HG02943 (cell line): Measurements from ENCODE around the gene ABCF2.

Experiments used
- ATAC-seq: cut with Tn5 transposase; IDR thresholded peaks from one replicate; pipeline ENCODE4 v1.9.1; 2021; ENCODE audit warnings: mild to moderate bottlenecking, low read depth, moderate library complexity; ENCODE audit not compliant: unreplicated experiment

ABCF2 gene

DNA sequence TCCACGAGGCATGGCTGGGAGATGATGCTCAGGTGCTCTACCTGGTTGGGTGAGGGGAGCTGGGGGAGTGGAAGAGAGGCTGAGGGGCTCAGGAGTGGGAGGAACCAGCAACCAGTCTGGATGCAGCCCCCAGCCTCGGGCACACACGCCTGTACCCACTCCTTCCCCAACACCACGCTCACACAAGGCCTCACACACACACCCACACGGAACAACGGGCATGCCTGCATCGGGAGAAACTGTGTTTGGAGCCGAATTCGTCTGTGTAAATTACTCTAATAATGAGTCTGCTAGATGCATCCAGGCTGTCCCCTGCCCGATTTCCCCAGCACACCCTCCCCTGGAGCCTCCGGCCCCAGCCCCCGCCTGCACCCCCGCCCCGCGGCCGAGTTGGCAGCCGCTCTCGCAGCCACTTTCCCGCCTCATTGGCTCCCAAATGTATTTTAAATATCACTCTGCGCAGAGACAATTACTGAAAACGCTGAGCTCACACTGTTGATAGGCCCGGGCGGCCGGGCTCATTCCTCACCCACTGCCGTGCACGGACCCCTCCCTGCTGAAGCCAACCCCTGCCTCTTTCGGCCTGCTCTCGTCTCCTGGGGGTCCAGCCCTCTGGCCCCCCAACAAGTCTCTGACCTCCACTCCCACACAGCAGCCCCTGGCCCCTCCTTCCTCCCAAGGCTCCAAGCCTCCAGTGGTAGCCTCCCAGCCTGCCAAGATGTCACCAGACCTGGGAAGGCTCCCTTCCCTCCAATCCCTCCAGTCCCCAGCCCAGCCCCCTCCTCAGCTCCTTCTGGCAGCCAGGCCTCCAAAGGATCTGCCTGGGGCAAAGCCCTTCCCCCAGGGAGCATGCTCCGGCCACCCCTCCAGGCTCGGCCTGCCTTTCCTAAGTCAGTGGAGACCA is 27.8 kb downstream of the ABCF2 start:
- ATAC-seq: no peak

DNA sequence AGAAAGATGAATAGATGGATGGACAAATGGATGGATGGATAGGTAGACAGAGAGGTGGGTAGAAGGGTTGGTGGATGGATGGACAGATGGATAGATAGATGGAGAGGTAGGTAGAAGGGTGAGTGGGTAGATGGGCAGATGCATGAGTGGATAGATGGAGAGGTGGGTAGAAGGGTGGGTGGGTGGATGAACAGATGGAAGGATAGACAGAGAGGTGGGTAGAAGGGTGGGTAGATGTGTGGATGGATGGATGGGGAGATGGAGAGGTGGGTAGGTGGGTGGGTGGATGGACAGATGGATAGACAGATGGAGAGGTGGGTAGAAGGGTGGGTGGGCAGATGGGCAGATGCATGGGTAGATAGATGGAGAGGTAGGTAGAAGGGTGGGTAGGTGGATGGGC is 29.1 kb downstream of the ABCF2 start:
- ATAC-seq: no peak

DNA sequence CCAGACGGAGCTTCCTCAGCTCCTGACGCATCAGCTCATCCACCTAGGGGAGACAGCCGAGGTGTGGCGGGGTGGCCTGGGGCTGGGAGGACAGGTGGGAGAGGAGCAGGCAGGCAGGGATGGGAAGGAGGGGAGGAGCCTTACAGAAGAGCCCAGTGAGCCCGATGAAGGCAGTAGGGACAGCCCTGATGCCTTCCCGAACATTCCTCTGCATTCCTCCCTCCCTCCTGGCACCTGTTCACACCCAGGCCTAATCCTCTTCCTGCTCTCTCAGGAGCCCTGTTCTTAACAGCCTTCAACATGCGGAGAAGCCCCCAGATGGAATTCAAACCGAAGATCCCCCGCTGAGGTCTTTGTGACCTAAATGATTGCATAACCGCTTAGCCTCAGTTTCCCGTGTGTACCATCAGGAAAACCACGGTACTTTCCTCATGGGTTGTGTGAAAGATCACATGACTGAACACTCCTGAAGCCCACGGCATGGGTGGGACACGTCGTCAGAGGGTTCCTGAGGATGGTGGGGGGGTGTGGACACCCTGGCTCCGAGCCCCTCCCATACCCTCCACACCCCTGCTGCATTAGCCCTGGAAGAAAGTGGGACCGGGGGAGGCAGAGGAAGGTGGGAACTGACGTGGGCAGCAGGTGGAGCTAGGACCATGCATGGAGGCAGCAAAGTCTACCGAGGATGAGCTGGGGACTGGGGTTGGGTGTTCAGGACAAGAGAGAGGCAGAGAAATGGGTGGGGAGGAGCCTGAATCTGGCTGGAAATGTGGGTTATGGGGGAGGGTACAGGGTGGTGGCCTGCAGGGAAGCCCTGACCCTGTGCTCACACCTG is 31.2 kb downstream of the ABCF2 start:
- no peak for ATAC-seq

DNA sequence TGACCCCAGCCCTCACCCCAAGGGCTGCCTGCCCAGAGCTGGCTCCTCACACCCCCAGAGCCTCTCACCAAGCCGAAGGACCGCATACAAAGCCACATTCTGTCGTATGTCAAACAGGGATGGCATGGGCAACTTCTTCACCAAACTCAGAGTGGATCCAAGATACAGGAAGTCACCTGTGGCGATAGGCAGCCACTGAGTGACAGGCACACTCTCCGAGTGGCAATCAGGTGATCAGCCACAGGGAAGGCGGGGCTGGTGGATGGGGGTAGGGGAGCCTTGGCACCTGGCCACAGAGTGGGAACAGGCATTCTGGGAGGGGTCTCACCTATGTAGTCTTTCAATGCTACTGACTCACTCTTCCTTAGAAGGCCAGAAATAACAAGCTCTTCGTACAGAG is 32.8 kb downstream of the ABCF2 start:
- ATAC-seq: no peak

DNA sequence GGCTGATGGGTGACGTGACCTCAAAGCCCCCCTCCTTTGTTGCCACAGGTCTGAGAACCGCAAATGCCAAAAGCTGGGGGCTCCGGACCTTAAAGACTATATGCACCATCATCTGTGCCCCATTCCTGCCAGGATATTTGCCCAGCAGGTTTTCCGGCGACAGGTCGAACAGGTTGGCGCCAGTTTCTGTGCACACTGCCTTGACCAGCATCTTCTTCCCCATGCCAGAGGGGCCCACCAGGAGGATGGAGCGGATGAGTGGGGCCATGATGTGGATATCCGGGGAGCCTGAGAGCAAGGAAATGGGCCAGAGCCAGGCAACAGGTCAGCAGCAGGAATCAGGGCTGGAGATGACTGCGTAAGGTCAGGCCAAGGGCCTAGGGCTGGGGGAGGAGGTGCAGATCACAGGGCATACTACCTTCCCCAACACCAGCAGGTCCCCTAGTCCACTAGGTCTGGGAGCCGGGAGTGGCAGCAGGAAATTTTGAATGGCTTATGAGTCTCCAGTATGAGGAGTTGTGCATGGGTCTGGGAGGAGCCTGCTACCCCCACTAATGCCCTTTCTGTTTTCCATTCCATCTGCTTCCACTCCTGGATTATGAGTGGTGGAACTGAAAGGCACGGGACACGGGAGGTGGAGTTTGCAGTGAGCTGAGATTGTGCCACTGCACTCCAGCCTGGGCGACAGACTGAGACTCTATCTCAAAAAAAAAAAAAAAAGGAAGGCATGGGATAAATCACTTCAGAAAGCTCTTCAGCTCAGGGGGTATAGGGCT is 33.6 kb downstream of the ABCF2 start:
- ATAC-seq: no peak

DNA sequence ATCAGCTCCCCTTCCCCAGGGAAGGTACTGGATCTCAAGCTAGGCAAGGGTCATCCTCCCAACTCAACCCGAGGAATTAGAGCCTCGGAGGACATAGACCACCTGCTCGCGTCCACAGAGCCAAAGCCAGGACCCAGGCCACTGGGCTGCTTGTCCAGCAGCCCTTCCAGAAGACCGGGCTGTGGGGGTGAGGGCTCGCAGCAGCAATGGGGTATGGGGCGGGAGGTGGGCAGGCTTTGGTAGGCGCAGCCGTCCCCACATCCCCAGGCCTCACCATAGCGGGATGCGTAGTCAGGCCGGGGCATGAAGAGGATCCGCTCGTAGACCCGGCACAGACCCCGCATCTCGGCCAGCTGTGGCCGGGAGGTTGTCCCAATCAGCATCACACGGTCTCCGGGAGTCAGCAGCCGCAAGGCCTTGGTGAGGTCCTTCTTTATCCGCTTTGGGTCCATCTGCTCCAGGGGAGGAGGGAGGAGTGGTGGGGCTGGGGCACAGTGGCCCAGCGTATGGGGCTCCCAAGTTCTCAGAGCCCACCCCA is 34.9 kb downstream of the ABCF2 start:
- ATAC-seq: no peak

DNA sequence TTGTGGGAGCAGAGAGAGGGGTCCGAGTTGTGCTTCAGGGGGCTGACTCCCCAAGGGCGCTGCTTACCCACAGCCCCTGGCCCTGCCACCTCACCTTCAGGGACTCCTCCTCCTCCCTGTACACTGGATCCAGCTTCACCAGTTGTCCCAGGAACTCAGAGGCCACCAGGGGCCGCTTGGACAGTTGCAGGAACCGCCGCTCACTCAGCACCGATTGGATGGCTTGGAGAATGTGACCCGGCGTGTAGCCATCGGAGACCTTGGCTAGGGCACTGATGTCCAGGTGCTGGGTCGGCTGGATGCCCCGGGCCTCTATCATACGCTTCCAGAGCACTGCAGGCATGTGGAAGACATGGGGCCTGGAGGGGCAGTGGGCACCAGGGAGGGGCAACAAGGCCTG is 35.5 kb downstream of the ABCF2 start:
- no peak for ATAC-seq

DNA sequence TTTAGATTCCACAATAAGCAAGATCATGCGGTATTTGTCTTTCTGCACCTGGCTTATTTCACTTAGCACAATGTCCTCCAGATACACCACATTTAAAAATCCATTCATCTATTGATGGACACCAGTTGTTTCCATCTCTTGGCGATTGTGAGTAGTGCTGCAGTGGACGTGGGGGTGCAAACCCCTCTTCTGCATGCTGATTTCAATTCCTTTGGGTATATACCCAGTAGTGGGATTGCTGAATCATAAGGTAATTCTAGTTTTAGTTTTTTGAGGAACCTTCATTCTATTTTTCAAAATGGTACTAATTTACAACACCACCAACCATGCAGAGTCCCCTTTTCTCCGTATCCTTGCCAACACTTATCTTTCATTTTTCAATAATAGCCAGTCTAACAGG is 38.0 kb downstream of the ABCF2 start:
- no peak for ATAC-seq

DNA sequence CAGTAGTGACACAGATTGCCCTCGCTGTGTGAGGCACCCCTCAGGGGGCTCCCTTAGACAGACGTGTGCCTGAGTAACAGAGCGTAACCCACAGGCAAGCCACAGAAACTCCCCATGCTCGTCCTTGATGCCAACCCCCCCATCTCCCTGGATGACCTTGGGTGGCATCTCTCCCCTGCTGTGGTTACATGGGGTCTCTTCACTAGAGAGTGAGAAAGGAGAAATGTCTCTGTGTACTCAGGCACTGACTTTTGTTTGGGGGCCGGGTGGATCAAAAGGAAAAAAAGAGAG is 38.8 kb downstream of the ABCF2 start:
- no peak for ATAC-seq

DNA sequence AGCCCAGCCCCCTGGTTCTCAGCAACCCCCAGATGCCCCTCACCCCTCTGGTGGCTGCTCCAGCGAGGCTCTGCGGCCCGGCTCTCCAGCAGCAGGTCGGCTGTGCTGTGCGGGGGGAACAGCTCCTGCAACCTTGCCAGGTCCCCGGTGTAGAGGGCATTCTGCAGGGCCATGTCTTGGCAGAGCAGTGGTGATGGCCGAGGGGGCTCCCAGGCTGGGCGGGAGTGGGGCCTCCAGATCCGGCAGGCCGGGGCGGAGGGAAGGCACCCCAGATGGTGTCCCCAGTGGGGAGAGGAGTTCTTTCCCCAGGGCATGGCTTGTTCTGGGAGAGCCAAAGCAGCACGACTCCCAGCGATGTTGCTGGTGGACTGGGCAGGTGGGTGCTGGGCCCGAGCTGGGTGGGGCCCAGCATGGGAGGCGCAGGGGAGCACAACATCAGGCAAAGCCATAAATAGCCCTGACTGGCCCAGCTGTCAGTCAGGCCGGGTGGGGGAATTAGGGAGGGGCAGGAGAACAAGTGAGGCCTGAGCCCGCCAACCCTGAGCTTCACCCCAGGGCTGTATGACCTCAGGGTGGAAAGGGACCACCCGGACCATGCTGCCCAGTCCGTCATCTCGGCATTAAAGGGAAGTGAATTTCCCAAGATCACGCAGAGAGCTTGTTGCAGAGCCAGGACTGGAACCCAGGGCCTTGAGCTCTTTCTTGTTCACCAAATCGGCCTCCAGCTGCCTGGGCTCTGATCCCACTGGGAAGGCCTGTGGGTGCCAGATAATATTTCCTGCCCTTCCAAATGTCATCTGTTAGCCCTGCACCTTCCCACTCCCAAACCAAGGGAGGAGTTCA is 39.4 kb downstream of the ABCF2 start:
- no peak for ATAC-seq

DNA sequence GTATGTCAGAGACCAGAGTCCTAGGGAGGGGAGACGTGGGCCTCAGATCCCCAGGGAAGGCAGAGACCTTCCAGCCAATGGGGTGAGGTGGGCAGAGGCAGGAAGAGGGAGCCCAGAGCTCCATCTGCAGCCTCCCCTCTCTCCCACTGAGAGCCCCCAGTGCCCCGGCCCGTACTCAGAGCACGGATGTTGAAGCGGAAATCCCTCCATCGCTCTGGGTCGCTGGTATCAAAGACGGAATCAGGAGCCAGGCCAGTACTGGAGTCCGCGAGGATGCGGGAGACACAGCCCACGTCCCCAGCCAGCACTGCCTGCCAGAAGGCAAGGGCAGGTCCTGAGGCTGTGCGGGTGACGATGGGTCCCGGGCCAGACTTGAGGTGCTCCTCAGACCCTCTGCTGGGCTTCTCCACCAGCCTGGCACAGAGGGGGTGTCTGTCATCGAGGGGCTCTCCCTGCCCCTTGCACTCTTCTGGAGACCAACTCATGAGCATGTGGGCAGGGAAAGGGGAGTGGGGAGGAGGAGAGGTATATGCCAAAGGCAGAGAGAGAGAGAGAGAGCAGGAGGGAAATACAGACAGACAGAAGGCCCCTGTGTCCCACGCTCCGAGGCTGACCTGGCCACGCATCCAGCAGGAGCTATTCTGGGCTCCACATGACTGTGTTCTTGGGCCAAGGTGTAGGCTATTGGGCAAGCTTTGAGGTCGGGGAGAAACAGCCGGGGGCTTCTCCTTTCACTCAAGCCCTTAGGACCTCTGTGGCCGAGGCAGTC is 40.2 kb downstream of the ABCF2 start, which contains the start of gene ASB10:
ASB10 (minus strand) TSS at position 611 of the 769 bp plus-strand sequence; CDS start at position 491, 120 bp downstream.
- ATAC-seq: no peak

DNA sequence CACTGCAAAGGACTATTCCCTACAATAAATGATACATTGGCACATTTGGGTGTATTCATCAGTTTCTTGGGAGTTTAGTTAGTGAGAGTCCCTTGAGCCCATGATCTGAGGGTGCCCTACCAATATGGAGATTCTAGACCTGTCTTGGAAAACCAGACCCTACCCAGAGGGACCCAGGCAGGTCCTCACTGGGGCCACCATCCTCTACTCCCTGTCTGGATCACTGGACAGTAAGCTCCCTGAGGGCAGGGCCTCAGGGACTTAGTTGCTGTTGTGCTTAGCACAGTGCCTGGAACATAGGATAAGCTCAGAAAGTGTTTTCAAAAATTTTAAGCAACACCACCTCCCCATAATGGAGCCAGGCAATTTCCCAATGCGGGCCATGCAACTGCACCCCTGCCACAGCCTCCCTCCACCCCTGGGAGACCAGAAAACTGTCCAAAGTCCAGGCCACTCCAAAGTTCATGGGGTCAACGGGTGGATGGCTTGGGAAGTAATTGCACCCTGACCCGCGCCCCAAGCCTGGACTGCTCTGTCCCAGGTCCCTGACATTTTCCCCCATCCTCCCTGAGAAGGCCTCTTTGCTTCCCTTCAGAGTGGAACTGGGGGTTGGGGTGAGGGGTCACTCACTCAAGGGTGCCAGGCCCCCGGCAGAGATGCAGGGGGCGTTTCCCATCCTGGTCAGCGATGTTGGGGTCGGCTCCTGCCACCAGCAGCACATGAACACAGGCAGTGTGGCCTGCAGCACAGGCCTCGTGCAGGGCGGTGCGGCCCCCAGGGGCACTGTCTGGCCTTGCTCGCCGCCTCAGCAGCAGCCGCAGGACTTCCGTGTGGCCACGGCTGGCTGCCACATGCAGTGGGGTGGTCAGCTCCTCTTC is 41.0 kb downstream of the ABCF2 start:
- ATAC-seq: no peak

DNA sequence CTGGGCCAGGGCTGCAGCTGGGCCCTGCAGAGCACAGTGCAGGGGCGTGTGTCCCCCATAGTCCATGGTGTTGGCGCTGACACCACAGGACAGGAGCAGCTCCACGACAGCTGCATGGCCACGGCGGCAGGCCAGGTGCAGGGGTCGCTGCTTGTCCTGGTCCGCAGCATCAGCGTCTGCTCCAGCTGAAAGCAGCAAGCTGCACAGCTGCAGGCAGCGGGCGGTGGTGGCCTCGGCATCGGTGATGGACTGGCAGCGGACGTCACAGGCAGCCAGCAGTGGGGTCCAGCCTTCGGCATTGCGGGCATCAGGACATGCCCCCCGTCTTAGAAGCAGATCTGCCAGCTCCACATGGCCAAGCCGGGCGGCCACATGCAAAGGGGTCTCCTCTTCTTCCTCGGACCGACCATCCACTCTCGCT is 46.0 kb downstream of the ABCF2 start:
- no peak for ATAC-seq

DNA sequence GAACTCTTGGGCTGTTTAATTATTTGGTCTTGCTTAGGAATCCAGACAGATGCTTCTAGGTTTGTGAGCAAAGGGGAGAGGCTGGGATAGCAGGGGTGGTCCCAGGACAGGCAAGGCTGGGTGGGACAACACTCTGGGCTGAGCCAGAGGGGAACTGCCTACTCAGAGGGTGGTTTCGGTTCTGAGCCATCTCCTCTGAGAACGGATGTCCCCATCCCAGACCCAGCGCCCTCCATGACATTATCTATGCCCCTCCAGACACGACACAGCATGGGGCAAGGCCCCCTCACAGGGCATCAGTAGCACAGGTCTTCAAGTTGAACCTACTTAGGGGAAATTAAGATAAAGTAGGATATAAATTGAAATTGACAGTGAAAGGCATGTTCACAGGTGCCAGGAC is 47.1 kb downstream of the ABCF2 start:
- no peak for ATAC-seq

DNA sequence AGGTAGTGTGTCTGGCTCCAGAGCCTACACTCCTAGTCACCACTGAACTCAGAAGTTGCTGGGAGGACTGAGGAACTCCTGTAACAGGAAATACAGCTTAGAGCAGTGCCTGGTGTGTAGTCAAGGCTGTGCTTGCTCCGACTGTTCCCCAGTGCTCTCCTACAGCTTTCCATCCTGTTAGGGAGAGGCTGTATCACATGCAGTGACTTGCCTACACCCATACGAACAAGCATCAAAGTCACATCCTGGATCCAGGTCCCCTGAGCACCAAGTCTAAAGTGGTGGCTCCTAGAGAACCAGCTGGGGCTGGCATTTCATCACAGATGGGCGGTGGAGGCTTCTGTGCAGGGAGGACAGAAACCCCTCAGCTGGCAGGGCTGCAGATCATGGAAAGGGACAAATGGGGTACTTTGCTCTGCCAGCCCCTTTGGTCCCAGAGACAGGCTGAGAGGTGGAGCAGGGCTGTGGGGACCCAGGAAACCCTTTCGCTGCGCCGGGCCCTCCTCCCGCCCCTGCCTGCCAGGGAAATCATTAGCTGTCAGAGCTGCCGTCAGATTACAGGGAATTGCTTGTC is 47.6 kb downstream of the ABCF2 start:
- ATAC-seq: no peak

DNA sequence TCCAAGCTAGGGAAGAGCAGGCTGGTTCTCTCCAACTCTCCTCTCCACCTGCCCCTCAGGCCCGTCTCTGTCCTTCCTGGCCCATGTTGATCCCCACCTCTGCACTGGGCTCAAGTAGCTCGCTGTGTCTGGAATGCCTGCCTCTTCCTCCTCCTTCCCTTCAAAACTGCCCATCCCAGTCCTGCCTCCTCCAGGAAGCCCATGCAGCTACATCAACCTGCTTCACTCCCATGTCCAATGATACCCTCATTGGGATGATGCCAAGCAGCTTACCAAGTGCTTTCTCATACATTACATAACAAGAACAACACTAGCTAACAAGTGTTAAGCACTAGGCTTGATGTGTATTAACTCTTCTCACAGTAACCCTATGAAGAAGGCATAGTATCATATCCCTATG is 48.2 kb downstream of the ABCF2 start:
- ATAC-seq: no peak

DNA sequence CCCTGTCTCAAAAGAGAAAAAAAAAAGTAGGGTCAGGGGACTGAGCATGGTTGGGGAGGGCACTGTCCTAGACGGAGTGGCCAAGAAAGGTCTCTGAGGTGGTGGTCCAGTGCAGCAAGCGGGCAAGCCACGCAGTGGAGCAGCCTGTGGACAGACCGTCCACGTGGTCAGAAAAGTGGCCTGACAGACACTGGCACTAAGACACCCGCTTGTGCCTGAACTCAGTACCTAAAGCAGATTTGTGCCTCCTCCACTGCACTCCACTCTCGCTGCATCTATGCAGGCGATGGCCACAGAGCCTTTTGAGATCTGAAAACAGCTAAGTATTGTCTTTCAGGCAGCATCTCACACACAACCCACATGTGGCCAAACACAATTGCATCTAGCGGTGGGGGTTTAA is 48.8 kb downstream of the ABCF2 start:
- no peak for ATAC-seq

DNA sequence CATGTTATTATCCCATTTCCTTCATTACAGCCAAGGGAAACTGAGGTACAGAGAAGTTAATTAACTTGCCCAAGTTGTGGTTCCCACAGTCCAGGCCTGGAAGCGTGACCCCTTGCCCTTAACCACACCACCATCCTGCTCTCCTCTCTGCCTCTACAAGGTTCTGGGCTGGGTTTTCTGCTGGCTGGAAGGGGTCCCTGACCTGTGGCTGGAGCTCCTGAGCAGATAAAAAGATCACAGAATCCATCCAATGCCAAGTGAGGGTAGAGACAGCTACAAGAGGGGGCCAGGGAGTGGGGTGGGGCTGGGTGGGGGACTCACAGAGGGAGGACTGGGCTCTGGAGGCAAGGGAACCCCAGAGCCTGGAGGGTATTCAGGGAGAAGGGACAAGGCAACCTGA is 49.7 kb downstream of the ABCF2 start:
- ATAC-seq: no peak
